ENCODE measurements around the gene MBLAC2.

The MBLAC2 gene

GRCh38 chr5:90474235-90475107 lies at the start of gene MBLAC2, which contains the start of gene POLR3G:
MBLAC2 (minus strand) TSS chr5:90474771; CDS start chr5:90474292, 479 bp downstream.
POLR3G (plus strand) TSS chr5:90474864; CDS start chr5:90485568, 10,704 bp downstream.
- DNase-seq (ENCODE audit: low spot score), result peak; percentile 91

- no peak for DNase-seq (ENCODE audit: low spot score)
These were observed 44.5 kb upstream of the MBLAC2 start for GRCh38 chr5:90519081-90519480.

- no peak for DNase-seq (ENCODE audit: low spot score)
These were observed 44.1 kb upstream of the MBLAC2 start for GRCh38 chr5:90518661-90519060.

- DNase-seq (ENCODE audit: low spot score), result no peak
These were observed 39.9 kb upstream of the MBLAC2 start for GRCh38 chr5:90514520-90514919.

- DNase-seq (ENCODE audit: low spot score), result no peak
These were observed 35.9 kb upstream of the MBLAC2 start for GRCh38 chr5:90510438-90510837.

GRCh38 chr5:90506221-90506620 lies 31.6 kb upstream of the MBLAC2 start:
- DNase-seq (ENCODE audit: low spot score), result no peak

- DNase-seq (ENCODE audit: low spot score), result no peak
These were observed 30.2 kb upstream of the MBLAC2 start for GRCh38 chr5:90504743-90505142.

GRCh38 chr5:90503596-90503995 lies 29.0 kb upstream of the MBLAC2 start:
- no peak for DNase-seq (ENCODE audit: low spot score)

- DNase-seq (ENCODE audit: low spot score), result no peak
These were observed 20.6 kb upstream of the MBLAC2 start for GRCh38 chr5:90495146-90495545.

GRCh38 chr5:90494043-90494442 lies 19.5 kb upstream of the MBLAC2 start:
- DNase-seq (ENCODE audit: low spot score), result no peak

- no peak for DNase-seq (ENCODE audit: low spot score)
These were observed 14.2 kb upstream of the MBLAC2 start for GRCh38 chr5:90488791-90489190.

GRCh38 chr5:90484540-90484939 lies 10.0 kb upstream of the MBLAC2 start:
- no peak for DNase-seq (ENCODE audit: low spot score)

GRCh38 chr5:90483206-90483605 lies 8.6 kb upstream of the MBLAC2 start:
- no peak for DNase-seq (ENCODE audit: low spot score)

- DNase-seq (ENCODE audit: low spot score), result no peak
These were observed 6.1 kb upstream of the MBLAC2 start for GRCh38 chr5:90480699-90481098.

- DNase-seq (ENCODE audit: low spot score), result no peak
These were observed 5.2 kb upstream of the MBLAC2 start for GRCh38 chr5:90479611-90480385.

GRCh38 chr5:90477621-90478215 lies 3.1 kb upstream of the MBLAC2 start:
- no peak for DNase-seq (ENCODE audit: low spot score)

GRCh38 chr5:90477073-90477472 lies 2.5 kb upstream of the MBLAC2 start:
- DNase-seq (ENCODE audit: low spot score), result no peak

GRCh38 chr5:90476391-90476790 lies 1.8 kb upstream of the MBLAC2 start:
- DNase-seq (ENCODE audit: low spot score), result no peak

- no peak for DNase-seq (ENCODE audit: low spot score)
These were observed 937 bp upstream of the MBLAC2 start for GRCh38 chr5:90475436-90475980.

- peak; percentile 34 for DNase-seq (ENCODE audit: low spot score)
These were observed 956 bp downstream of the MBLAC2 start for GRCh38 chr5:90473396-90474234.

GRCh38 chr5:90472783-90473395 lies 1.7 kb downstream of the MBLAC2 start:
- DNase-seq (ENCODE audit: low spot score), result no peak

Measured in putamen (tissue), 1 donor.